IPS-11a (cell line): ENCODE results near the gene OR51L1.

Experiments
- H3K4me3 ChIP-seq: one replicate; pipeline ENCODE4 v1.5.1; 2013; ENCODE audit warnings: low read depth, low read length, control low read depth

The OR51L1 gene

GRCh38 chr11:5046754-5047330 is 52.2 kb downstream of the OR51L1 start:
- H3K4me3 ChIP-seq, result no peak overlapping the region
